ENCODE data around the gene RELCH.

The RELCH gene

GRCh38 chr18:62187543-62188510 is 772 bp downstream of the RELCH start:
- DNase-seq, result no peak

GRCh38 chr18:62189208-62189607 is 2.2 kb downstream of the RELCH start:
- DNase-seq, result no peak

- no peak for DNase-seq
Measured at GRCh38 chr18:62196079-62196478, 9.0 kb downstream of the RELCH start.

GRCh38 chr18:62196980-62197379 is 9.9 kb downstream of the RELCH start:
- DNase-seq, result no peak

GRCh38 chr18:62198259-62198658 is 11.2 kb downstream of the RELCH start:
- no peak for DNase-seq

- DNase-seq, result no peak
Measured at GRCh38 chr18:62199629-62200028, 12.6 kb downstream of the RELCH start.

GRCh38 chr18:62200121-62200914 is 13.3 kb downstream of the RELCH start:
- DNase-seq, result no peak

GRCh38 chr18:62201870-62202269 is 14.8 kb downstream of the RELCH start:
- no peak for DNase-seq

- no peak for DNase-seq
Measured at GRCh38 chr18:62205824-62206223, 18.8 kb downstream of the RELCH start.

GRCh38 chr18:62206593-62206992 is 19.5 kb downstream of the RELCH start:
- no peak for DNase-seq

- DNase-seq, result no peak
Measured at GRCh38 chr18:62209046-62209445, 22.0 kb downstream of the RELCH start.

GRCh38 chr18:62210138-62210537 is 23.1 kb downstream of the RELCH start:
- DNase-seq, result no peak

GRCh38 chr18:62211325-62211828 is 24.3 kb downstream of the RELCH start:
- DNase-seq, result no peak

GRCh38 chr18:62214790-62215189 is 27.7 kb downstream of the RELCH start:
- no peak for DNase-seq

GRCh38 chr18:62224229-62224628 is 37.2 kb downstream of the RELCH start:
- no peak for DNase-seq

GRCh38 chr18:62226047-62226446 is 39.0 kb downstream of the RELCH start:
- DNase-seq, result no peak

GRCh38 chr18:62236252-62236651 is 49.2 kb downstream of the RELCH start:
- DNase-seq, result no peak

GRCh38 chr18:62239475-62239874 is 52.4 kb downstream of the RELCH start:
- no peak for DNase-seq

- no peak for DNase-seq
Measured at GRCh38 chr18:62242955-62243354, 55.9 kb downstream of the RELCH start.

GRCh38 chr18:62245177-62245576 is 58.1 kb downstream of the RELCH start:
- no peak for DNase-seq

GRCh38 chr18:62245699-62246098 is 58.6 kb downstream of the RELCH start:
- no peak for DNase-seq

GRCh38 chr18:62248313-62248712 is 61.3 kb downstream of the RELCH start:
- no peak for DNase-seq

GRCh38 chr18:62249478-62250097 is 62.5 kb downstream of the RELCH start:
- no peak for DNase-seq

All from NCI-H524 treated with DMSO at 0.1 percent for 48 hours (cell line).